H4 (cell line): ENCODE measurements around the gene PILRA. TPM values are rescaled to one million over a fixed set of nuclear protein-coding genes. Genes with fewer than 3 reads are reported as not detected.
"Not testable (repeated sequence)": the region's sequence is repeated elsewhere in the genome, so short reads cannot be mapped to it uniquely, and the experiment has no call there.

Source experiments
- DNase-seq: peaks from one replicate; pipeline ENCODE4 v3.0.0-alpha.2; 2015; ENCODE audit warnings: low spot score
- total RNA-seq: library from RNA; depleted of rRNA; stranded (reverse); fragments of >200 nt; shearing (Covaris generic); gene quantifications from 2 replicates; pipeline ENCODE4 v1.2.3, GENCODE V29; 2014

PILRA gene
- total RNA-seq, 1 experiment from 2014 or later: 0.54 TPM

DNA sequence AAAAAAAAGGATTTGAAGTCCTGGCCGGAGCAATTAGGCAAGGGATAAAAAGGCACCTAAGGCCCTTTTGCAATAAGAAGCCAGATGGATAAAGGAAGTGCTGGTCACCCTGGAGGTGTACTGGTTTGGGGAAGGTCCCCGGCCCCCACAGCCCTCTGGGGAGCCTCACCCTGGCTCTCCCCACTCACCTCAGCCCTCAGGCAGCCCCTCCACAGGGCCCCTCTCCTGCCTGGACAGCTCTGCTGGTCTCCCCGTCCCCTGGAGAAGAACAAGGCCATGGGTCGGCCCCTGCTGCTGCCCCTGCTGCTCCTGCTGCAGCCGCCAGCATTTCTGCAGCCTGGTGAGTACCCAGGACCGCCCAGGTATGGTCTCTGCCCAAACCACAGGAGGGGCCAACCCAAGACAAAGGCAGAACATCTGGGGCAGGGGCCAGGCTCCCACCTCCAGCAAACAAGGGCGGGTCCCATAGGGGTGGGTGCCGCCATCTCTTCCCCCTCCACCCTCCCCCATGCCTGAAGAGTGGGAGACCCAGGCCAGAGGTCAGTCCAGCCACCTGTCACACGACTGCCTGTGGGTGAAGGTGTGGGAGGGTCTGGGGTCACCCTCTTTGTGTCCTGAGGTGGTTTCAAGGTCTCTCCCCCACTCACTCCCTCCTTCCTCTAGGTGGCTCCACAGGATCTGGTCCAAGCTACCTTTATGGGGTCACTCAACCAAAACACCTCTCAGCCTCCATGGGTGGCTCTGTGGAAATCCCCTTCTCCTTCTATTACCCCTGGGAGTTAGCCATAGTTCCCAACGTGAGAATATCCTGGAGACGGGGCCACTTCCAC, 15.0 kb upstream of the PILRA start, which contains the start of gene PILRB:
Gene PILRB, plus strand, starts transcription at position 91 of the 830 bp plus-strand sequence. Its CDS starts 186 bp downstream, at position 277.
- DNase-seq: no peak

DNA sequence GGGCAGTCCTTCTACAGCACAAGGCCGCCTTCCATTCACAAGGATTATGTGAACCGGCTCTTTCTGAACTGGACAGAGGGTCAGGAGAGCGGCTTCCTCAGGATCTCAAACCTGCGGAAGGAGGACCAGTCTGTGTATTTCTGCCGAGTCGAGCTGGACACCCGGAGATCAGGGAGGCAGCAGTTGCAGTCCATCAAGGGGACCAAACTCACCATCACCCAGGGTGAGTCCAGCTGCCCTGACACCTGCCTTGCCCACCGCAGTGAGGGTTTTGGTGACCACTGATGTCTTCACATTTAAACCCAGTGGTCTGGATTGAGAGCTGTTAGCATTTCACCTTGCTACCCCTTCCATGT, 14.5 kb upstream of the PILRA start:
- DNase-seq: no peak

DNA sequence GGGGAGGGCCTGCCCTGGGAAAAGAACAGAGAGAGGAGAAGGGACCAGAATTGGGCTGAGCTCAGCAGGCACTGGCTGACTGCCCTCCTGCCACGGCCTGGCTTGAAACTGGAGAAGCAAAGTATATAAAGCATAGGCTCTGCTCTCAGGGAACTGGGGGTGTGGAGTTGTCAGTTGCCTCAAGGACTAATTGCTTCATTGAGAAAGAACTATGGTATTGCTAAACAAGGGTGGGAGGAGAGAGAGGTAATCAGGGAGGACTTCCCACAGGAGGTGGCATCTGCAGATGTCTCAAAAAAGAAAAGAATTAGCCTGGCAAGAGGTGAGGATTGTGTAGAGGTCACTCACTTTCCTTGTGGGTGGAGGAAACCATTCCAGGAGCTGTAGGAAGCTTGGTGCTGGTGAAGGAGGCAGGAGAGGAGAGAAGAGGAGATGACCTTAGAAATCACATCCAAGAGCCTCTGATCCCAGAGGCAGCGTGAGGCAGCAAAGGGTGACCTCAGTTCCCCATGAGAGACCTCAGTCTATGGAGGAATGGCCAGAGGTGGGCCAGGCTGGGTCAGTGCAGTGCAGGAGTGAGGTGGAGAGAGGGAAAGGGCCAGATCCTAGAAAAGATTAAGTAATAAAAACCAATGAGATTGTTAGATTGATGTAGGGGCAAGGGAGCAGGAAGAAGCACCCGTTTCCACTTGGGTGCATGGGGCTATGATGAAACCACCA, 13.0 kb upstream of the PILRA start:
- no peak for DNase-seq

- DNase-seq: no peak
Measured at GRCh38 chr7:100363098-100363497, 10.2 kb upstream of the PILRA start.

DNA sequence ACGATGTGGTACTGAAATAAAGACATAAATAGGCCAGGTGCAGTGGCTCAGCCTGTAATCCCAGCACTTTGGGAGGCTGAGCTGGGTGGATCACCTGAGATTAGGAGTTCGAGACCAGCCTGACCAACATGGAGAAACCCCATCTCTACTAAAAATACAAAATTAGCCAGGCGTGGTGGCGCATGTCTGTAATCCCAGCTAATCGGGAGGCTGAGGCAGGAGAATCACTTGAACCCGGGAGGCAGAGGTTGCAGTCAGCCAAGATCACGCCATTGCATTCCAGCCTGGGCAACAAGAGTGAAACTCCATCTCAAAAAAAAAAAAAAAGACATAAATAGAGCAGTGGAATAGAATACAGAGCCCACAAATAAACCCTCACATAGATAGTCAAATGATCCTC, 9.5 kb upstream of the PILRA start:
- not testable (repeated sequence) for DNase-seq

GRCh38 chr7:100364480-100364879, 8.8 kb upstream of the PILRA start:
- DNase-seq: no peak

- DNase-seq: not testable (repeated sequence)
Measured at GRCh38 chr7:100365998-100366367, 7.3 kb upstream of the PILRA start.

GRCh38 chr7:100366411-100367250, 6.7 kb upstream of the PILRA start:
- DNase-seq: no peak

GRCh38 chr7:100367251-100367620, 6.1 kb upstream of the PILRA start:
- DNase-seq: no peak

- DNase-seq: no peak
Measured at GRCh38 chr7:100367676-100368613, 5.3 kb upstream of the PILRA start.

DNA sequence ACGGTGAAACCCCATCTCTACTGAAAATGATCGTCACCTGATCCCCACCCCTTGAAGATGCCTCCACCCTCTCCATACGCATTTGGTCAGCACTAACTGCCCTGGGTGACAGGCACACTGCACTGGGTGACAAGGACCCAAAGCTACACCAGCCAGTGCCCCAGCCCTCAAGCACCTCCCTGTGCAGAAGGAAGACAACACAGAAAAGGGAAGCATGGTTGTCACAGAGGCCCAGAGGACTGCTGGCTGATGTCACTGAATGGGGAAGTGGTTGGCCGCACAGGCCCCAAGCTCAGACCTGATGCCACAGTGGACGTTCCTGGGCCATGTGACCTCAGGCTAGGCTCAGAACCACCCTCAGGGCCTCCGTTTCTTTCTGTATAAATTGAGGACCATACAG, 4.2 kb upstream of the PILRA start:
- DNase-seq: no peak

GRCh38 chr7:100370303-100370702, 3.0 kb upstream of the PILRA start:
- DNase-seq: no peak

DNA sequence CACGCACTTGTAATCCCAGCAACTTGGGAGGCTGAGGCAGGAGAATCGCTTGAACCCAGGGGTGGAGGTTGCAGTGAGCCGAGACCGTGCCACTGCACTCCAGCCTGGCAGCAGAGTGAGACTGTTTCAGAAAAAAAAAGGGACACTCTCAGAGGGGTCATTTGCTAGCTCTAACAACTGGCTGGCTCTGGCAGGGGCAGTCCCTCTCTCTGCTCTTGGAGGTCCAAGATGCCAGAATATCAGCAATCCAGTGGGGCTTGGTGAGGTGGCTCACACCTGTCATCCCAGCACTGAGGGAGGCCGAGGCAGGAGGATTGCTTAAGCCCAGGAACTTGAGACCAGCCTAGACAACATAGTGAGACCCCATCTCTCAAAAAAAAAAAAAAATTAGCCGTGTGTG, 2.5 kb upstream of the PILRA start:
- DNase-seq: no peak

- no peak for DNase-seq
Measured at GRCh38 chr7:100371561-100372171, 1.6 kb upstream of the PILRA start.

DNA sequence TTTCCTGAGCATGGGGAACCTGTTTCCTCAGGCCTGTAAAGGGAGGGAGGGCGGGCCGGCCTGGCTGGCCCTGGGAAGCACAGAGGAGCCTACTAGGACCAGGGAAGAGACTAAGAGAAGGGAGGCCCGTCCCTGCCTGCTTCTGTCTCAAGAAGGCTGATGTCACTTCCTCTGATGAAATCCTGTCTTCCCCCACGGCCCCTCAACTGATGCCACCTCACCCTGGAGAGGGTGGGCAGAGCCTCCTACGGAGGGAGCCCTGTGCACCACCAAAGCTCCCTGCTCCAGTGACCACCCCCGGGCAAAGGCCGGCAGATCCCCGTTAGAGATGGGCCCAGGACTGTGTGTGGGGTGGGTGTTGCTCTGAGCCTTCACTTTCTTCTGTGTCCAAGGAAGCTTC, 1.0 kb upstream of the PILRA start:
- no peak for DNase-seq

DNA sequence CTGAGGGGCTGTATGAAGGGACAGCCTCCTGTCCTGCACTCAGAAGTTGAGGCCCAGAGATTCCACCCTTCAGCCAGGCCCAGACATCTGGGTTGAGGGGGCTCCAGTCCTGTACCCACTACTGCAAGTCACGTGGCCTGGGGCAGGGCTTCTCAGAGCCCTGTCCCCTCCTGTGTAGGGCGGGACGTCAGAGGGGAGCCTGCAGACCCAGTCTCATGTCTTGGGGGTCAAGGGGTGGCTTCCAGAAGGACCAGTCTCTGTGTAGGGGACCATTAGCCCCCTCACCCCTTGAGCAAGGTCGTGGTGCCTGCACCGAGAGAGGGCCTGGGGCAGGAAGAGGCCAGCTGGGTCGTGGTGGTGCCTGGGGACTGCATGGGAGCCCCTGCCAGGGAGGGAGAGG, 593 bp upstream of the PILRA start:
- DNase-seq: no peak

DNA sequence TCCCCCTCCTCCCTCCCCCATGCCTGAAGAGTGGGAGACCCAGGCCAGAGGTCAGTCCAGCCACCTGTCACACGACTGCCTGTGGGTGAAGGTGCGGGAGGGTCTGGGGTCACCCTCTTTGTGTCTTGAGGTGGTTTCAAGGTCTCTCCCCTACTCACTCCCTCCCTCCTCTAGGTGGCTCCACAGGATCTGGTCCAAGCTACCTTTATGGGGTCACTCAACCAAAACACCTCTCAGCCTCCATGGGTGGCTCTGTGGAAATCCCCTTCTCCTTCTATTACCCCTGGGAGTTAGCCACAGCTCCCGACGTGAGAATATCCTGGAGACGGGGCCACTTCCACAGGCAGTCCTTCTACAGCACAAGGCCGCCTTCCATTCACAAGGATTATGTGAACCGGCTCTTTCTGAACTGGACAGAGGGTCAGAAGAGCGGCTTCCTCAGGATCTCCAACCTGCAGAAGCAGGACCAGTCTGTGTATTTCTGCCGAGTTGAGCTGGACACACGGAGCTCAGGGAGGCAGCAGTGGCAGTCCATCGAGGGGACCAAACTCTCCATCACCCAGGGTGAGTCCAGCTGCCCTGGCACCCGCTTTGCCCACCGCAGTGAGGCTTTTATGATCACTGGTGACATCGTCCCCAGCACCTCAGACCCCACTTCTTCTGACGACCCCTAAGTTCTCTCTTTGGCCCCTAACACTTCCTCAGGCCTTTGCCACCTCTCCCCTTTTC, 747 bp downstream of the PILRA start:
- not testable (repeated sequence) for DNase-seq

- DNase-seq: no peak
Measured at GRCh38 chr7:100374601-100375000, 1.3 kb downstream of the PILRA start.

- DNase-seq: no peak
Measured at GRCh38 chr7:100376066-100376465, 2.8 kb downstream of the PILRA start.

DNA sequence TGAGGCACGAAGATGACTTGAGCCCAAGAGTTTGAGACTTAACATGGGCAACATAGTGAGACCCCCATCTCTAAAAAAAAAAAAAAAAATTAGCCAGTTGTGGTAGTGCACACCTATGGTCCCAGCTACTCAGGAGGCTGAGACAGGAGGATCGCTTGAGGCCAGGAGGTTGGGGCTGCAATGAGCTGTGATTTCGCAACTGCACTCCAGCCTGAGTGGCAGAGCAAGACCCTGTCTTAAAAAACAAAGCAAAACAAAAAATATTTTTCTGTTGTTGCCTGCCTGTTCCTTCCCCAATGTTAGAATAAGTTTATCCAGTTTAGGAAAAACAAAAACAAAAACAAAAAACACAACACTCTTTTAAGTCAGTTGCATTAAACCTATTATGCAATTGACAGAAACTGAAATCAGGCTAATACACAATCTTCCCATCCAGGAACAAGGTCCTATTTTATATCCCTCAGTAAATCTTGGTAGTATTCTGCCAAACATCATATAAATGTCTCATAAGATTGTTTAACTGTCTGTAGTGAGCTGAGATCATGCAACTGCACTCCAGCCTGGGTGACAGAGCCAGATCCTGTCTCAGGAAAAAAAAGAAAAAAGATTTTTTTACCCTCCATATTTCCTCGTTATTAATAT, 4.9 kb downstream of the PILRA start:
- no peak for DNase-seq
